Activated CD4-positive, CD25-positive, alpha-beta regulatory T cell treated with anti-CD3 and anti-CD28 coated beads, Interleukin-2, amount 50 U/mL, for 72 hours (primary cell): ENCODE data around the gene OST4.
A peak's percentile ranks its signal among the peaks of the same experiment; 100 is the strongest.
"Not testable (repeated sequence)": the region's sequence is repeated elsewhere in the genome, so short reads cannot be mapped to it uniquely, and the experiment has no call there.

ENCODE experiments used
- DNase-seq: peaks from one replicate; pipeline ENCODE4 v3.0.0; 2021

OST4 gene

DNA sequence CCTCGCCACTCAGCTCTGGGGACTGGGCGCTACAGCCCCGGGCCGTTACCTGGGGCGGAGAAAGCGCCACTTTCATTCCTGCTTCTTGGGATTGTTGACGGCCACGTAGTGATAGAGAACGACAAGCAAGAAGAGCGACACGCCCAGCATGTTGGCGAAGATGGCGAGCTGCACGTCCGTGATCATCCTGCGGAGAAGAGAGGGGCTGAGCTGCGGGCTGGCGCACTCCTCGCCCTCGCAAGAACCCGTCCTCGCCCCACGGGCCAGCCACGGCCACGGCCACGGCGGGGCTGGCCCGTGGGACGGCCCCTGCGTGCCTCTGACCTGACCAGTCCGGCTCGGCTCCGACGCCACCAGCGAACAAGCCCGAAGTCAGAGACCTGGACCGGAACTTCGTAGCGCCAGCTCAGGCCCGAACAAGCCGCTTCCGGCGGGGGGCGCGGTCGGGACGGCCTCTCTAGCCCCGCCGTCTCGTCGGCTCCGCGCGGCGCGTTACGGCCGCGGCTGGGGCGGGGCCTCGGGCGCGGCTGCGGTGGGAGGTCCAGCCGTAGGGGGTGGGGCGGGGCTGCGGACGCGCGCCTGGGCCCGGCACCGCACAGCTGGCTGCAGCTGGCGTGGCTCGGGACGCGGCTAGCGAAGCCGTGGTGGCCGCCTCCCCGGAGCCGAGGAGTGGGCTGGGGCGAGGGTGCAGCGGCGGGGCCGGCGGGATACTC is at the start of gene OST4:
TSS of gene OST4 (minus strand) at position 378 of the 713 bp plus-strand sequence.
- DNase-seq, result peak; percentile 94

DNA sequence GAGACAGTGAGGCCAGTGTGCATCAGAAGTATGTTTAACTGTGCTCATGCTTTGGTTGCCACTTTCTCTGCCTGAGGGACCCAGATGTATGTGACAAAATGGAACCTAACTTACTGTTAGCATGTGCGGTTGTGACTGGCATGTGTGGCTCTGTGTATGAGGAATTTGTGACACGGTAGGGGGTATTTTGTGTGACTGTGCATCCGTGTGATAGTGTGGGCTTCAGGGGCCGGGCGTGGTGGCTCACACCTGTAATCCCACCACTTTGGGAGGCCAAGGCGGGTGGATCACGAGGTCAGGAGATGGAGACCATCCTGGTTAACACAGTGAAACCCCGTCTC is 47.8 kb upstream of the OST4 start:
- not testable (repeated sequence) for DNase-seq

GRCh38 chr2:27118525-27119329 is 47.3 kb upstream of the OST4 start, which contains the start of gene CGREF1:
Gene CGREF1, minus strand, starts transcription at chr2:27119128. Its CDS starts 14,762 bp downstream, at chr2:27104366.
- no peak for DNase-seq

DNA sequence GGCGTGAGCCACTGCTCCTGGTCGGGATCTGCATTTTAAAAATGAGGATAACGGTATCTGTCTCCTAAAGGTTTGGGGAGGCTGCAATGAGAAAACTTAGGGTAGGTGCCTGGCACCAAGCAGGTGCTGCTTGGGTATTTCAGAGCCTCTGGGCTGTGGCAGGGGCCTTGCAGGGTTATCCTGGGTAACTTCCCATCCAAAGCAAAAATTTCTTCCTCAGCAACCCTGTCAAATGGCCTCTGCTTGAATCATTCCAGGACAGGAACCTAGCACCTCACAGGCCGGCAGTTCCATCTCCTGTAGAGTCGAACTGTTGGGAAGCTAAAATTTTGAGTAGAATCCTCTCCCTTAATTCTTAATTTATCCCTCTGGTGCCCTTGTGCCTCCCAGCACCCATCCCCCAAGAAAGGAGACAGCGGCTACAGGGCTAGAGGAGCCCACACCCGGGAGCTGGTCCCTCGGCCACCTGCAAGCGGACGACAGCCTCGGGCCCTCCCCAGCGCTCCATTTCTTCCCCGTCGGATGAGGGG is 46.6 kb upstream of the OST4 start:
- DNase-seq, result no peak

DNA sequence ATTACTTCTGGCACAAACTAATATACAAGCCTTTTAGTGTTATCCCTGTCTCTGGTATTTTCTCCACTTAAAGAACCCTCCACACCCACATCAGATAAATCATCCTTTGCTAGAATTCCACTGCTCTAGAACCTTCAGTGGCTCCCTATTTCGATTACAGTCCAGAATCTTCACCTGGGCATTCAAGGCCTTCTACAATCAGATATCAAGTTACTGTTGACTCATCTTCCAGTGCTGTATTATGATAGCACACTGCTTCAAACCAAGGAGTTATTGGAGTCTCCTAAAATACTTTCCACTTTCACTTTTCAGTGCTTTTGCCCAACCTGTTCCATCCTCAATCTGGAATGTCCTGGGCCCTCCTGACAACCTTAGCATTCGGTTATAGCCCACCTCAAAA is 44.1 kb upstream of the OST4 start:
- no peak for DNase-seq

- not testable (repeated sequence) for DNase-seq
Measured at GRCh38 chr2:27111392-27112078, 40.1 kb upstream of the OST4 start.

DNA sequence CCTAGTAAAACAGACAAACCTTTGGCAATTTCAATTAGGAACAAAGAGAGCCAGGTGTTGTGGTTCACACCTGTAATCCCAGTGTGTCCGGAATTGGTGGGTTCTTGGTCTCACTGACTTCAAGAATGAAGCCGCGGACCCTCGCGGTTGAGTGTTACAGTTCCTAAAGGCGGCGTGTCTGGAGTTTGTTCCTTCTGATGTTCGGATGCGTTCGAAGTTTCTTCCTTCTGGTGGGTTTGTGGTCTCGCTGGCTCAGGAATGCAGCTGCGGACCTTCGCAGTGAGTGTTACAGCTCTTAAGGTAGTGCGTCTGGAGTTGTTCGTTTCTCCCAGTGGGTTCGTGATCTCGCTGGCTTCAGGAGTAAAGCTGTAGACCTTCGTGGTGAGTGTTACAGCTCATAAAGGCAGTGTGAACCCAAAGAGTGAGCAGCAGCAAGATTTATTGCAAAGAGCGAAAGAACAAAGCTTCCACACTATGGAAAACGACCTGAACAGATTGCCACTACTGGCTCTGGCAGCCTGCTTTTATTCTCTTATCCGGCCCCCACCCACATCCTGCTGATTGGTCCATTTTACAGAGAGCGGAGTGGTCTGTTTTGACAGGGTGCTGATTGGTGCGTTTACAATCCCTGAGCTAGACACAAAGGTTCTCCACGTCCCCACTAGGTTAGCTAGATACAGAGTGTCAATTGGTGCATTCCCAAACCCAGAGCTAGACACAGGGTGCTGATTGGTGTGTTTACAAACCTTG is 39.3 kb upstream of the OST4 start:
- DNase-seq, result not testable (repeated sequence)

GRCh38 chr2:27109083-27109482 is 37.6 kb upstream of the OST4 start:
- no peak for DNase-seq

DNA sequence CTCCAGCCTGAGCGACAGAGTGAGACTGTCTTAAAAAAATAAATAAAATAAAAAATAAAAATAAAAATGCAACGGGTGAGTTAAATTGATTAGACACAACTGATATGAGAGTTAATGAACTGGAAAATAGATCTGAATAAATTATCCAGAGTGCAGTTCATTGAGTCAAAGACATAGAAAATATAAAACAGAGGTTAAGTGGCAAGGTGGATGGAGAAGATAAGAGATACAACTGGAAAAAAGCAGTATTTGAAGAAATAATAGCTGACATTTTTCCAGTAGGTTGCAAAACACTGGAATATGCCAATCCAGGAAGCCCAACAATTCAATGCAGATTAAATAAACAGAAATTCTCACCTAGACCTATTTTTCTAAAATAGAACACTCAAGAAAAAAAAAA is 36.8 kb upstream of the OST4 start:
- no peak for DNase-seq

DNA sequence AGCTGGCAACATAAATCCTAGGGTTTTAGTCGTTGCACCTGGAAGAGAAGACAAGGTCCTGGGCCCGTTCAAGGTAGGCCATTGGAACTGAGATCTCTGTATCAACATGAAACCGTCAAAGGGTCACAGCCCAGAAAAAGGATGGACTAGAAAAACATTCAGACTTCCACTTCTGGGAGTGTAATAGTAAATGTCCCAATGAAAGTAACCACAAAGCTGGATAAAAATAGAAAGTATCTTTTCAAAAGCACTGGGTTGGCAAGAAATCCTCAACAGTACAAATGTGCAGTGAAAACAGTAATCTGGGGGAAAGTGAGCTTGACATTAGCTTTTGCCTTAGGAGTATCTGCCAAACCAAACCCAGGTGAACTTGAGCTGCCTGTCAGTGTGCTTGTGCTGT is 34.5 kb upstream of the OST4 start:
- DNase-seq, result no peak

DNA sequence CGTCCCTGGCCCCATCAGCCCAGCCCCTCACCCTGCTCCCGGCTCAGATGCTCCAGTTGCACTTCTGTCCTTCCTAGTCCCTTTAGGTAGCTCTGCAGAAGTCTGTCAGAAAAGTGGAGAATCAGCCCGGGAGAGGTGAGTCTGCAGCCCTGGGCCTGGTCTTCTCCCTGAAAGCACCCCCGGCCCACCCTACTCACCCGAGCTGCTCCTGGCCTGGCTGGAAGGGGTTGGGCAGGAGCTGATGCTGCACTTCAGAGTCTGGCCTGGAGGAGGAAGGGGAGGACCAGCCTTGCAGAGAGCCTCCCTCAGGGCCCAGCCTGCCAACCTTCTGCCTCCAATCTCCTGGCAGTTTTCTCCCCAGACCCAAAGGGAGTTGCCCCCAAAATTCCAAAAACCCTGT is 30.9 kb upstream of the OST4 start:
- no peak for DNase-seq

DNA sequence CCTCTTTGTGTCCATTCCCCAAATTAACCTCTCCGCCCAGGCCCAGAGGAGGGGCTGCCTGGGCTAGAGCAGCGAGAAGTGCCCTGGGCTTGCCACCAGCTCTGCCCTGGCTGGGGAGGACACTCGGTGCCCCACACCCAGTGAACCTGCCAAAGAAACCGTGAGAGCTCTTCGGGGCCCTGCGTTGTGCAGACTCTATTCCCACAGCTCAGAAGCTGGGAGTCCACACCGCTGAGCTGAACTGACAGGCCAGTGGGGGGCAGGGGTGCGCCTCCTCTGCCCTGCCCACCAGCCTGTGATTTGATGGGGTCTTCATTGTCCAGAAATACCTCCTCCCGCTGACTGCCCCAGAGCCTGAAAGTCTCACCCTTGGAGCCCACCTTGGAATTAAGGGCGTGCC is 28.6 kb upstream of the OST4 start:
- DNase-seq, result no peak

DNA sequence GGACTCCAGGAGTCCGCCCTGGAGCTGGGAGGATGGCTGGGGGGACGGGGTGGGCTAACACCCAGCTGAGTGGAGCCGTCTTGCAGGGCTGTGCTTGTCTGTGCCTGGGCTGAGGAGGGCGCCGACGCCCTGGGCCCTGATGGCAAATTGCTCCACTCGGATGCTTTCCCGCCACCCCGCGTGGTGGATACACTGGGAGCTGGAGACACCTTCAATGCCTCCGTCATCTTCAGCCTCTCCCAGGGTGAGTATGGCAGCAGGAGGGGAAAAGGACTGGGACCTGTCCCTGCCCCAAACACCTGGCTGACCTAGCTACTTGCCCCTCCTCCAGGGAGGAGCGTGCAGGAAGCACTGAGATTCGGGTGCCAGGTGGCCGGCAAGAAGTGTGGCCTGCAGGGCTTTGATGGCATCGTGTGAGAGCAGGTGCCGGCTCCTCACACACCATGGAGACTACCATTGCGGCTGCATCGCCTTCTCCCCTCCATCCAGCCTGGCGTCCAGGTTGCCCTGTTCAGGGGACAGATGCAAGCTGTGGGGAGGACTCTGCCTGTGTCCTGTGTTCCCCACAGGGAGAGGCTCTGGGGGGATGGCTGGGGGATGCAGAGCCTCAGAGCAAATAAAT is 28.0 kb upstream of the OST4 start:
- DNase-seq, result no peak

DNA sequence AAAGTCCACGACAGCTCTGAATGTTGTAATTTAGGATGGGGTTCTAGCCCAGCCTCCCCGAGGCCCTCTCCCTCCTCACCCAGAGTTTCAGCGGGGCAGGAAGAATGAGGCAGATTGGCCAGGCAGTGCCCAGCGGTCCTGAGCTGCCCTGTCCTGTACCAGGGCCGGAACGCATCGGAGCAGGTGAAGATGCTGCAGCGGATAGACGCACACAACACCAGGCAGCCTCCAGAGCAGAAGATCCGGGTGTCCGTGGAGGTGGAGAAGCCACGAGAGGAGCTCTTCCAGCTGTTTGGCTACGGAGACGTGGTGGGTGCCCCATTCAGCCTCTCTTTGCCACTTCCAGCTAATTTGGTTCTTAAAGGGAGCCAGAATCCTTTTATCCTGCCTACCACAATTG is 25.9 kb upstream of the OST4 start:
- no peak for DNase-seq

DNA sequence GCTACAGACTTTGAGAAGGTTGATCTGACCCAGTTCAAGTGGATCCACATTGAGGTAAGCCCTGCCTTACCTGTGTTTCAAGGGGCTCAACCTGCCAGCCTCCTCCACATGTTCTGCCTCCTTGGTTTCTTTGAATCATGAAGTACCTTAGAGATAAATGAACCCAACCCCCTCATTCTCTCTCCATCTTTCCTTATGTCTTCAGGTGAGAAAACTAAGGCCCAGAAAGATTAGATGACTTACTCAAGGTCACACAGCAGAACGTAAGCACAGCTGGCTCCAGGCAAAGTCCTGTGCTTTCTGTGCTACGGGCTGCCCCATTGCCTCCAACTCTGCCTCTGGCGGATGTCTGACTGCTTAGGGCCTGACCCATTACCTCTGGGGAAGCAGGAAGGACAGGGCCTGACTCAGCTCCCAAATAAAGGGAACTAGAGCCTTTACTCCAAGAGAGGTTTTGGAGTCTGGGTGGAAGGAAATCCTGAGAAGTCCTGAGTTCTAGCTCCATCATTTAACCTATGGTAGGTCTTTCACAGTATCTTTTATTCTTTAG is 25.4 kb upstream of the OST4 start:
- DNase-seq, result no peak

DNA sequence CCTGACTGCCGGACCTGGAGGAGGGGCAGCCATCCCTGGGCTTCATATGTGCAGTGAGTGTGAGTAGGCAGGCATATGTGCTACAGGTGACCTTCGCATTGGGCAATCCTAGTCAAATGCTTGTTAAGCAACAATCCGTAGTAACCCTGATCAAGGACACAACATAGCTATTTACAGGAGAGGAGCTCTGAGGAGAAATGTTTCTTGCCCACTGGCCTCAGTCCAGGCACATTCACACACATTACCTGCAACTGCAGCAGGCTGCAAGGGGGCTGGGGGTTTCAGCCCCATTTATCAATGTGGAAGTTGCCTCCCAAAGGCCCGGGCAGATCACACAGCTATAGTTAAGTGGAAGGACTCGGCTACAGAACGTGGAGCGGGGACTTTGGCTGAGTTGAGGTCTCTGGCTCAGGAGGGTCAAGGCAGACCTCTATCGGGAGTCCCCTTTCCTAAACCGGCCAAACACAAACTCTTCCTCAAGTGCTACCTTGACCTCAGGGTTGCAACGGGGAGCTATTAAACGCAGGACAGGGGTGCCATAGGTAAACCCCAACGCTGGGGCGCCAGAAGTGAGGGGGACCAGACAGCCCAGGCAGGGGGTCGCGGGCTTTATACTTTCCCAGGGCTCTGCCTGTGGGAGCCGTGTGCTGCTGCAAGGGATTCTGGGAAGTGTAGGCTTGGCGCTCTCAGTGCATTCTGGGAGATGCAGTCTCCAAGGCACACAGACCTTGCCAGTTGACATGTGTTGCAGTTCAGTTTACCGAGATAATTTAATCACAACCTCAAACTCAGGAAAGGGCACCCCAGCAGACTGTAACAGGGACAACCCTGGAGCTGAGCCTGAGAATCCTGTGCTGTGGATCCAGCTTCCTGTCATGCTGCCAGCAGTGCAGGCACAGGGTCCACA is 24.5 kb upstream of the OST4 start:
- DNase-seq, result no peak

DNA sequence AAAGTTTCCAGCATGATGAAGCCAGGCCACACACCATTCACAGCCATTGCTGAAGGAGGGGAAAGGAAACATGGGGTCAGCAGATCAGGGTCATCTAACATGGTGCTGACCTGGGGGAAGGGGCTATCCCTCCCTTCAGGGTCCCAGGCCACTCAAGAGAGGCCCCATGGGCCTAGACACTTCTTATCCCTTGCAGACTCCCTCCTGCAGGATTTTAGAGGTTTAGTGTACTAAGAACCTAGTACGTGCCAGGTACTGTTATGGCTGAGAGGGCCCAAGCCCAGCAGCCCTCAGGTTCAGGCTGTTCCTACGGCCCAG is 23.9 kb upstream of the OST4 start:
- DNase-seq, result no peak

GRCh38 chr2:27094353-27094984 is 23.0 kb upstream of the OST4 start:
- no peak for DNase-seq

DNA sequence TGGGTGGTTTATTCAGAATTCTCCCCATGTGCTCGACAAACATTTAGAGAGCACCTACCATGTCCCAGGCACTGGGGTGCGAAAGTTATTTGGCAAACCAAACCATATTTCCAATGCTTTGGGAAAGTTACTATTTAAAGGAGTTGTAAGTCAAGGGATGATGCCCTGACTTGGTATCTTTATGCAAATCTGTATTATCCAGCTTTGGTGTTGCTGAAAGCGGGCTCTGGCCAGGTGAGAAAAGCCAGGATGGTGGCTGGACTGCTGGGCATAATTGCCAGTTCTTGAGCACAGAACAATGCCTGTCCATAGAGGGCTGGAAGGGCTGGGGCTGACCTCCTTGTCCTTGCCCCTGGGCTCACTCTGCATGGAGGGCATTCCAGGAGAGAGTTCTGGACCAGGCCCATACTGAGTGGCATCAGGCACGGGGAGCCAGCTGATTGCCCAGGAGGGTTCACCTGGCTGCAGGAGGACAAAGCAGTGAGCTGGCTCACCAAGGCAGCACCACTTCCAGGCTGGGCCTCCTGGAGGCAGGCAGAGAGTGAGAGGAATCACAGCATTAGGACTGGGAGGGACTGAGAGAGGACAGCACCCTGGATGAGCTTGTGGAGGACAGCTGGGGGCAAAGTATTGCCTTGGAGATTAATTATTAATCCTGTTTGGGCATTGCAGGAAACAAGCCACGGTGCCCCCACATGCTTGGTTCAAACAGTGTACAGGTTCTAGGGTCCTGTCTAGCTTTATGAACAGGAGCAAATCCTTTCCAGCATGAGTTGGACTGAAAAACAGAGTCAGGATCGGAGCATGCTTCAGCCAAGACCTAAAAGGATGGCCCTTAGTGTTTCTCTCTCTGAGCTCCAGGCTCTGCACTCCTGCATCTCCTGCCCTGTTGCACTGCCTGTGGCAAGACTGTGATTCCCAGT is 22.2 kb upstream of the OST4 start:
- DNase-seq, result no peak
